CD4-positive, alpha-beta T cell treated with Interleukin-17A for 1 hour (primary cell): Measurements from ENCODE around the gene DNMBP.
"Not testable (repeated sequence)": the region's sequence is repeated elsewhere in the genome, so short reads cannot be mapped to it uniquely, and the experiment has no call there.

Source experiments
- DNase-seq: peaks from one replicate; pipeline ENCODE4 v3.0.0-alpha.2; 2020

DNMBP gene

GRCh38 chr10:99945263-99945662, 64.5 kb downstream of the DNMBP start:
- DNase-seq, result no peak

- no peak for DNase-seq
Measured at GRCh38 chr10:99944860-99945259, 64.9 kb downstream of the DNMBP start.

- DNase-seq, result no peak
Measured at GRCh38 chr10:99943908-99944307, 65.8 kb downstream of the DNMBP start.

- no peak for DNase-seq
Measured at GRCh38 chr10:99941942-99942820, 67.6 kb downstream of the DNMBP start.

GRCh38 chr10:99938563-99938962, 71.2 kb downstream of the DNMBP start:
- no peak for DNase-seq

- no peak for DNase-seq
Measured at GRCh38 chr10:99937630-99938029, 72.1 kb downstream of the DNMBP start.

GRCh38 chr10:99932203-99932957, 77.4 kb downstream of the DNMBP start:
- not testable (repeated sequence) for DNase-seq

- no peak for DNase-seq
Measured at GRCh38 chr10:99930731-99931550, 78.8 kb downstream of the DNMBP start.

GRCh38 chr10:99929360-99929759, 80.4 kb downstream of the DNMBP start:
- no peak for DNase-seq

- DNase-seq, result no peak
Measured at GRCh38 chr10:99927721-99928280, 81.9 kb downstream of the DNMBP start.

- DNase-seq, result no peak
Measured at GRCh38 chr10:99926925-99927720, 82.6 kb downstream of the DNMBP start.

GRCh38 chr10:99924451-99925255, 85.1 kb downstream of the DNMBP start:
- DNase-seq, result no peak

GRCh38 chr10:99921948-99922347, 87.8 kb downstream of the DNMBP start:
- no peak for DNase-seq

- no peak for DNase-seq
Measured at GRCh38 chr10:99920901-99921300, 88.8 kb downstream of the DNMBP start.

- no peak for DNase-seq
Measured at GRCh38 chr10:99920486-99920885, 89.3 kb downstream of the DNMBP start.

GRCh38 chr10:99917963-99918825, 91.6 kb downstream of the DNMBP start:
- no peak for DNase-seq

GRCh38 chr10:99916776-99917175, 93.0 kb downstream of the DNMBP start:
- DNase-seq, result no peak

GRCh38 chr10:99915414-99915813, 94.3 kb downstream of the DNMBP start:
- DNase-seq, result no peak

GRCh38 chr10:99914236-99914635, 95.5 kb downstream of the DNMBP start:
- no peak for DNase-seq

GRCh38 chr10:99913831-99914235, 95.9 kb downstream of the DNMBP start:
- no peak for DNase-seq
